ENCODE data around the gene KRT39.

KRT39 gene

GRCh38 chr17:40916366-40916765, 50.4 kb downstream of the KRT39 start:
- 0 out of 2 replicates have a peak, but pooled peaks have one; percentile 13 for TF ChIP-seq POLR2A (IDR thresholded peaks at IDR 0.05; ENCODE audit: low read depth, low read length)
- TF ChIP-seq PAX5 (IDR thresholded peaks at IDR 0.05; ENCODE audit: insufficient read depth, low read length, severe bottlenecking), result no peak
- FAIRE-seq (no peak), DNase-seq (ENCODE audit: insufficient read length, low spot score) (no peak)

GRCh38 chr17:40915721-40916256, 51.0 kb downstream of the KRT39 start:
- peak; percentile 73 for TF ChIP-seq SPI1 (IDR thresholded peaks at IDR 0.05; ENCODE audit: low read depth, low read length)
- TF ChIP-seq POLR2A (IDR thresholded peaks at IDR 0.05; ENCODE audit: low read depth, low read length), result 0 out of 2 replicates have a peak, but pooled peaks have one; percentile 16
- TF ChIP-seq TAF1 (IDR thresholded peaks at IDR 0.05; ENCODE audit: low read depth, low read length), result no peak
- DNase-seq (ENCODE audit: insufficient read length, low spot score) (no peak), FAIRE-seq (no peak)

GRCh38 chr17:40915199-40915661, 51.5 kb downstream of the KRT39 start:
- TF ChIP-seq SPI1 (IDR thresholded peaks at IDR 0.05; ENCODE audit: low read depth, low read length) (no peak), PAX5 (IDR thresholded peaks at IDR 0.05; ENCODE audit: insufficient read depth, low read length, severe bottlenecking) (no peak), POU2F2 (IDR thresholded peaks at IDR 0.05; ENCODE audit: low read depth, low read length) (no peak), POLR2AphosphoS5 (IDR thresholded peaks at IDR 0.05; ENCODE audit: low read depth, low read length) (no peak), TAF1 (IDR thresholded peaks at IDR 0.05; ENCODE audit: low read depth, low read length) (no peak), POLR2A (IDR thresholded peaks at IDR 0.05; ENCODE audit: low read depth, low read length) (no peak)
- DNase-seq (ENCODE audit: insufficient read length, low spot score) (no peak), FAIRE-seq (no peak)

GRCh38 chr17:40914075-40914855, 52.5 kb downstream of the KRT39 start:
- TF ChIP-seq POLR2A (IDR thresholded peaks at IDR 0.05; ENCODE audit: low read depth, low read length), result no peak
- no peak for TF ChIP-seq POU2F2 (IDR thresholded peaks at IDR 0.05; ENCODE audit: low read depth, low read length)
- TF ChIP-seq POLR2AphosphoS5 (IDR thresholded peaks at IDR 0.05; ENCODE audit: low read depth, low read length), result no peak
- TF ChIP-seq TAF1 (IDR thresholded peaks at IDR 0.05; ENCODE audit: low read depth, low read length), result no peak
- TF ChIP-seq PAX5 (IDR thresholded peaks at IDR 0.05; ENCODE audit: insufficient read depth, low read length, severe bottlenecking), result no peak
- TF ChIP-seq SPI1 (IDR thresholded peaks at IDR 0.05; ENCODE audit: low read depth, low read length), result no peak
- no peak for FAIRE-seq
- DNase-seq (ENCODE audit: insufficient read length, low spot score), result no peak

- DNase-seq (ENCODE audit: insufficient read length, low spot score), result no peak
- TF ChIP-seq POLR2AphosphoS5 (IDR thresholded peaks at IDR 0.05; ENCODE audit: low read depth, low read length) (no peak), POLR2A (IDR thresholded peaks at IDR 0.05; ENCODE audit: low read depth, low read length) (no peak), POU2F2 (IDR thresholded peaks at IDR 0.05; ENCODE audit: low read depth, low read length) (no peak), TAF1 (IDR thresholded peaks at IDR 0.05; ENCODE audit: low read depth, low read length) (no peak), SPI1 (IDR thresholded peaks at IDR 0.05; ENCODE audit: low read depth, low read length) (no peak), PAX5 (IDR thresholded peaks at IDR 0.05; ENCODE audit: insufficient read depth, low read length, severe bottlenecking) (no peak)
- FAIRE-seq, result no peak
Observed at GRCh38 chr17:40912486-40913210, 54.1 kb downstream of the KRT39 start.

GRCh38 chr17:40910441-40910841, 56.3 kb downstream of the KRT39 start:
- TF ChIP-seq TAF1 (IDR thresholded peaks at IDR 0.05; ENCODE audit: low read depth, low read length) (no peak), SPI1 (IDR thresholded peaks at IDR 0.05; ENCODE audit: low read depth, low read length) (peak; percentile 42), POLR2A (IDR thresholded peaks at IDR 0.05; ENCODE audit: low read depth, low read length) (no peak)
- DNase-seq (ENCODE audit: insufficient read length, low spot score), result no peak
- no peak for FAIRE-seq

- FAIRE-seq (no peak), DNase-seq (ENCODE audit: insufficient read length, low spot score) (no peak)
- no peak for TF ChIP-seq PAX5 (IDR thresholded peaks at IDR 0.05; ENCODE audit: insufficient read depth, low read length, severe bottlenecking)
- TF ChIP-seq TAF1 (IDR thresholded peaks at IDR 0.05; ENCODE audit: low read depth, low read length), result no peak
- no peak for TF ChIP-seq SPI1 (IDR thresholded peaks at IDR 0.05; ENCODE audit: low read depth, low read length)
- TF ChIP-seq POLR2A (IDR thresholded peaks at IDR 0.05; ENCODE audit: low read depth, low read length), result no peak
- no peak for TF ChIP-seq POLR2AphosphoS5 (IDR thresholded peaks at IDR 0.05; ENCODE audit: low read depth, low read length)
- TF ChIP-seq POU2F2 (IDR thresholded peaks at IDR 0.05; ENCODE audit: low read depth, low read length), result no peak
Observed at GRCh38 chr17:40909755-40910154, 57.0 kb downstream of the KRT39 start.

- TF ChIP-seq SPI1 (IDR thresholded peaks at IDR 0.05; ENCODE audit: low read depth, low read length), result no peak
- no peak for TF ChIP-seq POU2F2 (IDR thresholded peaks at IDR 0.05; ENCODE audit: low read depth, low read length)
- TF ChIP-seq POLR2A (IDR thresholded peaks at IDR 0.05; ENCODE audit: low read depth, low read length), result no peak
- TF ChIP-seq POLR2AphosphoS5 (IDR thresholded peaks at IDR 0.05; ENCODE audit: low read depth, low read length), result no peak
- TF ChIP-seq TAF1 (IDR thresholded peaks at IDR 0.05; ENCODE audit: low read depth, low read length), result no peak
- no peak for TF ChIP-seq PAX5 (IDR thresholded peaks at IDR 0.05; ENCODE audit: insufficient read depth, low read length, severe bottlenecking)
- DNase-seq (ENCODE audit: insufficient read length, low spot score) (peak; percentile 30), FAIRE-seq (peak; percentile 52)
Observed at GRCh38 chr17:40909351-40909750, 57.4 kb downstream of the KRT39 start.

All from GM12891 (cell line).